RWPE2 (cell line): ENCODE data around the gene RAB20.
A peak's percentile ranks its signal among the peaks of the same experiment; 100 is the strongest.

Experiments
- ATAC-seq: fragments of 200-7000 bp; cut with Tn5 transposase; 3 replicates; pipeline ENCODE4 v1.9.1; 2021; ENCODE audit warnings: low read depth
- DNase-seq: peaks from one replicate; pipeline ENCODE4 v3.0.0-alpha.2; 2020; ENCODE audit warnings: low spot score
- H3K27ac ChIP-seq: fragments of 450-650 bp; 2 replicates; pipeline ENCODE4 v1.5.1; 2017; ENCODE audit warnings: mild to moderate bottlenecking; ENCODE audit not compliant: poor library complexity, severe bottlenecking
- H3K27me3 ChIP-seq: fragments of 250-450 bp; sonication (Bioruptor Pico); 2 replicates; pipeline ENCODE4 v1.5.1; 2021; ENCODE audit warnings: mild to moderate bottlenecking, moderate library complexity; ENCODE audit not compliant: insufficient read depth, poor library complexity, severe bottlenecking
- H3K36me3 ChIP-seq: fragments of 250-450 bp; sonication (Bioruptor Pico); 2 replicates; pipeline ENCODE4 v1.5.1; 2020; ENCODE audit warnings: low read depth, mild to moderate bottlenecking, moderate library complexity
- H3K4me1 ChIP-seq: fragments of 250-450 bp; sonication (Bioruptor Pico); 2 replicates; pipeline ENCODE4 v1.5.1; 2021; ENCODE audit warnings: mild to moderate bottlenecking, moderate library complexity; ENCODE audit not compliant: insufficient read depth, poor library complexity, severe bottlenecking
- H3K4me3 ChIP-seq: fragments of 250-450 bp; sonication (Bioruptor Pico); 2 replicates; pipeline ENCODE4 v1.5.1; 2021; ENCODE audit warnings: mild to moderate bottlenecking, moderate library complexity; ENCODE audit not compliant: severe bottlenecking
- H3K9me3 ChIP-seq: fragments of 250-450 bp; sonication (Bioruptor Pico); 2 replicates; pipeline ENCODE4 v1.5.1; 2021; ENCODE audit warnings: mild to moderate bottlenecking, moderate library complexity; ENCODE audit not compliant: severe bottlenecking
- CTCF ChIP-seq: fragments of 450-650 bp; IDR thresholded peaks from one replicate; pipeline ENCODE4 v1.5.1; 2017; ENCODE audit warnings: mild to moderate bottlenecking, moderate library complexity; ENCODE audit not compliant: poor library complexity, severe bottlenecking

RAB20 gene

GRCh38 chr13:110562696-110563462 lies 1.4 kb upstream of the RAB20 start:
- H3K4me1 ChIP-seq, result peaks cover 7% of the 10 kb centered on the region
- H3K4me3 ChIP-seq, result peak overlapping the region; percentile 85
- no peak for DNase-seq
- no peak for ATAC-seq
- peak overlapping the region; percentile 70 for H3K27ac ChIP-seq
- H3K36me3 ChIP-seq, result no peaks in the 10 kb centered on the region; the same call in 1 of the 2 replicates
- no peaks in the 10 kb centered on the region for H3K9me3 ChIP-seq
- H3K27me3 ChIP-seq, result no peaks in the 10 kb centered on the region
- TF ChIP-seq CTCF, result no peak

- Histone ChIP-seq H3K4me3 (peak overlapping the region; percentile 85), H3K27ac (peak overlapping the region; percentile 70), H3K9me3 (no peaks in the 10 kb centered on the region), H3K27me3 (no peaks in the 10 kb centered on the region), H3K36me3 (no peaks in the 10 kb centered on the region; the same call in 1 of the 2 replicates), H3K4me1 (peaks cover 7% of the 10 kb centered on the region)
- ATAC-seq (no peak; the same call in 2 of the 3 replicates), DNase-seq (no peak)
- no peak for TF ChIP-seq CTCF
These were observed 595 bp upstream of the RAB20 start for GRCh38 chr13:110562036-110562597.

GRCh38 chr13:110560601-110561343 lies 750 bp downstream of the RAB20 start:
- no peaks in the 10 kb centered on the region for H3K27me3 ChIP-seq
- no peaks in the 10 kb centered on the region for H3K9me3 ChIP-seq
- H3K4me1 ChIP-seq, result peaks cover 7% of the 10 kb centered on the region
- peak overlapping the region; percentile 70 for H3K27ac ChIP-seq
- DNase-seq (no peak), ATAC-seq (peak; percentile 31)
- H3K4me3 ChIP-seq, result peak overlapping the region; percentile 85
- no peaks in the 10 kb centered on the region; the same call in 1 of the 2 replicates for H3K36me3 ChIP-seq
- no peak for TF ChIP-seq CTCF

GRCh38 chr13:110559986-110560385 lies 1.5 kb downstream of the RAB20 start:
- no peak for DNase-seq
- no peaks in the 10 kb centered on the region; the same call in 1 of the 2 replicates for H3K36me3 ChIP-seq
- peak; percentile 22; the same call in 1 of the 3 replicates for ATAC-seq
- peaks cover 7% of the 10 kb centered on the region for H3K4me1 ChIP-seq
- H3K27ac ChIP-seq, result peak overlapping the region; percentile 70
- no peaks in the 10 kb centered on the region for H3K27me3 ChIP-seq
- H3K4me3 ChIP-seq, result peak overlapping the region; percentile 85
- TF ChIP-seq CTCF, result no peak
- H3K9me3 ChIP-seq, result no peaks in the 10 kb centered on the region
